Central memory CD4-positive, alpha-beta T cell (primary cell): ENCODE data around the gene SYCE3.
"Not testable (repeated sequence)": the region's sequence is repeated elsewhere in the genome, so short reads cannot be mapped to it uniquely, and the experiment has no call there.

Source experiments
- DNase-seq: peaks from one replicate; pipeline ENCODE4 v3.0.0; 2022

The SYCE3 gene

GRCh38 chr22:50548040-50548920 is 14.4 kb downstream of the SYCE3 start:
- peak; percentile 63 for DNase-seq

GRCh38 chr22:50547263-50547985 is 15.3 kb downstream of the SYCE3 start:
- DNase-seq = no peak

GRCh38 chr22:50546326-50547262 is 16.1 kb downstream of the SYCE3 start:
- DNase-seq = no peak

GRCh38 chr22:50545522-50546325 is 17.0 kb downstream of the SYCE3 start, which contains the start of gene KLHDC7B:
Gene KLHDC7B, plus strand, starts transcription at chr22:50545899. Its CDS starts 345 bp downstream, at chr22:50546244.
- DNase-seq = no peak

- DNase-seq = no peak
Observed at GRCh38 chr22:50544746-50545253, 17.9 kb downstream of the SYCE3 start.

- DNase-seq = peak; percentile 72
Observed at GRCh38 chr22:50544078-50544745, 18.5 kb downstream of the SYCE3 start.

GRCh38 chr22:50542416-50542927 is 20.2 kb downstream of the SYCE3 start:
- no peak for DNase-seq

- DNase-seq = not testable (repeated sequence)
Observed at GRCh38 chr22:50541667-50542026, 21.1 kb downstream of the SYCE3 start.

GRCh38 chr22:50540381-50540780 is 22.3 kb downstream of the SYCE3 start:
- no peak for DNase-seq

GRCh38 chr22:50537765-50538164 is 25.0 kb downstream of the SYCE3 start:
- no peak for DNase-seq

- DNase-seq = no peak
Observed at GRCh38 chr22:50536226-50536625, 26.5 kb downstream of the SYCE3 start.

GRCh38 chr22:50535113-50535512 is 27.6 kb downstream of the SYCE3 start:
- DNase-seq = no peak

- DNase-seq = not testable (repeated sequence)
Observed at GRCh38 chr22:50533856-50534711, 28.6 kb downstream of the SYCE3 start.

GRCh38 chr22:50532824-50533796 is 29.6 kb downstream of the SYCE3 start:
- no peak for DNase-seq

GRCh38 chr22:50531962-50532674 is 30.6 kb downstream of the SYCE3 start:
- no peak for DNase-seq

GRCh38 chr22:50531546-50531961 is 31.2 kb downstream of the SYCE3 start:
- peak; percentile 50 for DNase-seq

GRCh38 chr22:50530877-50531545 is 31.7 kb downstream of the SYCE3 start:
- DNase-seq = peak; percentile 69
